KMS-11 (cell line): Measurements from ENCODE around the gene ZNF609.
A peak's percentile ranks its signal among the peaks of the same experiment; 100 is the strongest.

Experiments
- H2AFZ ChIP-seq: fragments of 200-600 bp; sonication (generic); 2 replicates; pipeline ENCODE4 v1.6.1; 2016; ENCODE audit warnings: antibody characterized with exemption, mixed run types, low read depth
- H3K27ac ChIP-seq: fragments of 200-600 bp; sonication (generic); 2 replicates; pipeline ENCODE4 v1.6.1; 2016; ENCODE audit warnings: mild to moderate bottlenecking, mixed run types
- H3K27me3 ChIP-seq: fragments of 200-600 bp; sonication (generic); 2 replicates; pipeline ENCODE4 v1.6.1; 2017; ENCODE audit warnings: mild to moderate bottlenecking, low read depth, mixed run types, moderate library complexity; ENCODE audit not compliant: insufficient read depth
- H3K36me3 ChIP-seq: fragments of 200-600 bp; sonication (generic); 2 replicates; pipeline ENCODE4 v1.6.1; 2017; ENCODE audit warnings: mild to moderate bottlenecking, mixed run types; ENCODE audit not compliant: insufficient read depth
- H3K4me1 ChIP-seq: fragments of 200-600 bp; sonication (generic); 2 replicates; pipeline ENCODE4 v1.6.1; 2016; ENCODE audit warnings: mild to moderate bottlenecking, low read depth, mixed run types; ENCODE audit not compliant: poor library complexity, severe bottlenecking
- H3K4me2 ChIP-seq: fragments of 200-600 bp; sonication (generic); 2 replicates; pipeline ENCODE4 v1.7.0; 2016; ENCODE audit warnings: mild to moderate bottlenecking, mixed run types
- H3K4me3 ChIP-seq: fragments of 200-600 bp; sonication (generic); IDR thresholded peaks from 2 replicates; pipeline ENCODE4 v1.6.1; 2017; ENCODE audit warnings: low read depth, low read length, mixed read lengths; ENCODE audit not compliant: insufficient read depth
- H3K79me2 ChIP-seq: fragments of 200-600 bp; sonication (generic); 2 replicates; pipeline ENCODE4 v1.6.1; 2016; ENCODE audit warnings: low read depth, mixed run types; ENCODE audit not compliant: insufficient read depth
- H3K9ac ChIP-seq: fragments of 200-600 bp; sonication (generic); 2 replicates; pipeline ENCODE4 v1.6.1; 2016; ENCODE audit warnings: mild to moderate bottlenecking, mixed run types
- H4K20me1 ChIP-seq: fragments of 200-600 bp; sonication (generic); 2 replicates; pipeline ENCODE4 v1.6.1; 2016; ENCODE audit warnings: mild to moderate bottlenecking, mixed run types; ENCODE audit not compliant: insufficient read depth
- CTCF ChIP-seq: fragments of 200-600 bp; sonication (generic); conservative IDR thresholded peaks from 2 replicates; pipeline ENCODE4 v1.6.1; 2017; ENCODE audit warnings: low read depth, mild to moderate bottlenecking, antibody characterized with exemption, low read length, moderate library complexity, mixed read lengths

The ZNF609 gene

GRCh38 chr15:64619880-64620839 is 159.8 kb downstream of the ZNF609 start:
- Histone ChIP-seq H3K9ac (no peak overlapping the region), H3K27ac (peak overlapping the region; percentile 34; the same call in 1 of the 2 replicates), H3K4me1 (peaks cover 86% of the 10 kb centered on the region), H3K4me3 (no peak overlapping the region), H3K27me3 (no peaks in the 10 kb centered on the region), H3K4me2 (peak overlapping the region; percentile 18), H3K79me2 (peaks cover 83% of the 10 kb centered on the region), H4K20me1 (no peaks in the 10 kb centered on the region), H3K36me3 (no peaks in the 10 kb centered on the region), H2AFZ (no peak overlapping the region)
- no peak for TF ChIP-seq CTCF

DNA sequence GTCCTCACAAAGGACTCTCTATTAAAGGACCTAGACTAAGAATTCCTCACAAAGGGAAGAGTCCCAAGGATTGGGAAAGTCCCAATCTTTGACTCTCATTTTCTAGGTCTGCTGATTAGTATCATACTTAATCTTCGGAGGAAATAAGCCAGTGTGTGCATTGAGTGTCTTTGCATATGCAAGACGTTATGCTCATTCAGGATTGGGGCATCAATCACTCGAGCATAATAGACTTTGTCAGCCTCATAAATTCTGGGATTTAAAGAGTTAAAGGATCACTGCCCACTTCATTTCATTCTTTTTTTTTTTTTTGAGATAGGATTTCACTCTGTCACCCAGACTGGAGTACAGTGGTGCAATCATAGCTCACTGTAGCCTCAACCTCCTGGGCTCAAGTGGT is 160.7 kb downstream of the ZNF609 start:
- Histone ChIP-seq H4K20me1 (no peaks in the 10 kb centered on the region), H3K4me1 (peaks cover 89% of the 10 kb centered on the region), H3K4me2 (0 out of 2 replicates have a peak overlapping the region, but pooled peaks have one; percentile 23), H3K4me3 (no peak overlapping the region), H3K79me2 (peaks cover 79% of the 10 kb centered on the region), H2AFZ (no peak overlapping the region), H3K36me3 (no peaks in the 10 kb centered on the region), H3K27ac (no peak overlapping the region), H3K27me3 (no peaks in the 10 kb centered on the region), H3K9ac (no peak overlapping the region)
- TF ChIP-seq CTCF: no peak

DNA sequence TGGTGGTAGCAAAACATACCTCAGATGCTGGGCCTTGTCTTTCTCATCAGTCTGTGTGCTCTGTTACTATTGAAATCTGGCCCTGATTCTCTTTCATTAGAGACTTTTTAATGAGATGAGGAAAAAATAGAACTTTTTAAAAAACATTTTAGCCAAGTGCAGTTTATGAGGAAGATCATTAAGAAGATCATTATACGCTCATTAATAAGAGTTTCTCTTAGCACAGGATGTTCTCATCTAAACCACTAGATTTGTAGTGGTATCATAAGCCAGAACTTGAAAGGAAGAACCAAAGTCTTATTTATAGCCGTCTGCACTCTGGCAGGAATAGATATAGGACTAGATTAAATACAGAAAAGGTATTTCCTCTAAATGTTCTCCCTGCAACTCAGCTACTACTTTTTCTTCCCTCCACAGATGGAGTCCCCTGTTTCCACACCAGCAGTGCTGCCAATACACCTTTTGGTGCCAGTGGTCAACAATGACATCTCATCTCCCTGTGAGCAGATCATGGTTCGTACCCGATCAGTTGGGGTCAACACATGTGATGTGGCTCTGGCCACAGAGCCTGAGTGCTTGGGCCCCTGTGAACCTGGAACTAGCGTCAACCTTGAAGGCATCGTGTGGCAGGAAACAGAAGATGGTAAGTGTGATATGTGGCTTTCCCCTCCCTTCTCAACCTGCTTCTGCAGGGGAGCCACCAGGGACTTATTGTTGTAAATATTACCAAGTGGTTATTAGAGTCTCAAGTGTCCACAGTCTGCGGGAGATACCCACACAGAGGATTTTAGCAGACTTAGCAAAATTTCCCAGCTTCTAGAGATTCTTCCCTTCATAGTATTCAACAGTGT is 162.3 kb downstream of the ZNF609 start:
- Histone ChIP-seq H4K20me1 (no peaks in the 10 kb centered on the region), H3K79me2 (peaks cover 75% of the 10 kb centered on the region), H3K27me3 (no peaks in the 10 kb centered on the region), H3K4me3 (no peak overlapping the region), H2AFZ (no peak overlapping the region), H3K9ac (no peak overlapping the region), H3K36me3 (no peaks in the 10 kb centered on the region), H3K27ac (peak overlapping the region; percentile 64), H3K4me2 (peak overlapping the region; percentile 30), H3K4me1 (peaks cover 79% of the 10 kb centered on the region)
- no peak for TF ChIP-seq CTCF

GRCh38 chr15:64623347-64623996 is 163.1 kb downstream of the ZNF609 start:
- H3K4me2 ChIP-seq: peak overlapping the region; percentile 30
- H4K20me1 ChIP-seq: no peaks in the 10 kb centered on the region
- peaks cover 71% of the 10 kb centered on the region for H3K4me1 ChIP-seq
- no peak for TF ChIP-seq CTCF
- H3K79me2 ChIP-seq: peaks cover 73% of the 10 kb centered on the region
- no peaks in the 10 kb centered on the region for H3K27me3 ChIP-seq
- H2AFZ ChIP-seq: no peak overlapping the region
- no peak overlapping the region for H3K4me3 ChIP-seq
- no peak overlapping the region for H3K9ac ChIP-seq
- H3K36me3 ChIP-seq: no peaks in the 10 kb centered on the region
- peak overlapping the region; percentile 64; the same call in 1 of the 2 replicates for H3K27ac ChIP-seq
